ENCODE data around the gene SEMA6A.

- TF ChIP-seq CTCF (IDR thresholded peaks at IDR 0.05; ENCODE audit: insufficient read depth, low read length) (no peak), POLR2AphosphoS5 (IDR thresholded peaks at IDR 0.05; ENCODE audit: low read depth) (no peak)
Observed at GRCh38 chr5:116574367-116575325, at the start of gene SEMA6A.
